Measurements from ENCODE around the gene FES. TPM values are rescaled to one million over a fixed set of nuclear protein-coding genes. Genes with fewer than 3 reads are reported as not detected.
A peak's percentile ranks its signal among the peaks of the same experiment; 100 is the strongest.

FES gene
- total and polyA plus RNA-seq, 10 of the 15 experiments (the other 5 are each of a cell fraction or from before 2014, with no cell fraction given): 0.07 to 23.9 (median 9.9) TPM

DNA sequence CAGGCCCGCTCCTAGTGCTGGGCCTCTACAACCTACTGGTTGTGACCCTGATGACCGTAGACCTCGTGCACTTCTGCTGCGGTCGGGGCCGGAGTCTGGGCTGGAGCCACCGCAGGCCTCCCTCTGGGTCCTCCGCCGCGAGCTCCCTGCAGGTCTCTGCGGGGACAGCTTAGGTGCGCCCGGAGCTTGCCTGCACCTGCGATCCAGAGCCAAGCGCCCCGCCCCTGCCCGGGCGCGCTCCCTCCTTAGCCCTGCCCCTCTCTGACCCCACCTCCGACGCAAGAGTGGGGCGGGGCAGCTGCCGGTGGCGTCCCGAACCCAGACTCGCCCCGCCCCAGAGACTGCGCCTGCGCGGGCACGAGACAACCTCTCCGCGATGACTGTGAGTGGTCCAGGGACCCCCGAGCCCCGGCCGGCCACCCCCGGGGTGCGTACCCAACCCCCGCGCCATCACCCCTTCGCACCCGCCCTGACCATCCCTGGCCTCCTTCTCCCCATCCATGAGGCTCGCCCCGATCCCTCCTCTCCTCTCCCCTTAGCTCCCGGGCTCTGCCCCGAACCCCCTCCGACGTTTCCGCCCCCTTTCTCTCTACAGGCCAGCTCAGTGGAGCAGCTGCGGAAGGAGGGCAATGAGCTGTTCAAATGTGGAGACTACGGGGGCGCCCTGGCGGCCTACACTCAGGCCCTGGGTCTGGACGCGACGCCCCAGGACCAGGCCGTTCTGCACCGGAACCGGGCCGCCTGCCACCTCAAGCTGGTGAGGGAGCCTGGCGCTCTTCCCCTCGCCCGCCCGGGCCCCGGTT, 50.8 kb downstream of the FES start, which contains the start of gene UNC45A:
UNC45A (plus strand) TSS at position 337 of the 803 bp plus-strand sequence; CDS start at position 377, 40 bp downstream.
- ChIA-PET CTCF (interaction anchor here (0.6 to 18.1 kb wide), 35 partner anchors 9 to 863 kb away, joined by 3 to 480 read pairs (median 4); partner anchors contain the start of genes FES, MAN2A2, RCCD1 and VPS33B), POLR2A (interaction anchor here (0.5 to 7.0 kb wide), 15 partner anchors 10 to 933 kb away, joined by 3 to 113 read pairs (median 4); partner anchors contain the start of genes MAN2A2 and RCCD1), SMC1A (ENCODE audit: uncharacterized antibody, unreplicated experiment) (interaction anchor here (0.7 to 9.2 kb wide), 14 partner anchors 11 to 703 kb away, joined by 3 to 225 read pairs (median 4); partner anchors contain the start of genes CRTC3, MAN2A2 and RCCD1), RAD21 (ENCODE audit: unreplicated experiment) (interaction anchor here (0.6 to 7.2 kb wide), 27 partner anchors 9 to 701 kb away, joined by 3 to 193 read pairs (median 4); partner anchors contain the start of genes BLM, CIB1, FES and GDPGP1)
- H4K20me1 ChIP-seq (ENCODE audit: control insufficient read depth, insufficient read depth): no peaks in the 10 kb centered on the region; the same call in 1 of the 2 replicates
- H3K9me3 ChIP-seq (replicated peaks; ENCODE audit: control insufficient read depth, insufficient read depth, low read length): no peaks in the 10 kb centered on the region
- H3K27ac ChIP-seq (ENCODE audit: control insufficient read depth, insufficient read depth): peak within 1 kb of the TSS; percentile 75
- H3K27me3 ChIP-seq (replicated peaks in 1 of 2; ENCODE audit: control insufficient read depth in 2 of 2, insufficient read depth in 2 of 2, low read length in 1 of 2): no peaks in the 10 kb centered on the region
- peak; percentile 80 for ATAC-seq
- H3K4me3 ChIP-seq: peak within 1 kb of the TSS; percentile 79
- H3K9ac ChIP-seq (ENCODE audit: control insufficient read depth, insufficient read depth, low read length): peak within 1 kb of the TSS; percentile 89
- FAIRE-seq: peak; percentile 89
- H3K4me2 ChIP-seq (ENCODE audit: control insufficient read depth, insufficient read depth): peak within 1 kb of the TSS; percentile 91
- intact Hi-C loops (cut with micrococcal nuclease; ENCODE audit: unreplicated experiment) (loop anchor here (1.0 to 10.0 kb wide), 6 partner anchors 19 to 293 kb away; partner anchors contain the start of genes BLM and RCCD1), in situ Hi-C loops (cut with MboI) (no loop called here)
- BruUV-seq (replicated peaks): no TSS peak
- peak; percentile 60 for DNase-seq (ENCODE audit: low read depth, low spot score)
- WGBS (ENCODE audit: insufficient coverage, insufficient replicate concordance, low lambda C conversion rate, missing lambda C conversion rate): under 1% methylated on average over 36 of the region's 65 CpGs
- peak within 1 kb of the TSS; percentile 91 for H2AFZ ChIP-seq (ENCODE audit: control insufficient read depth, low read depth, low read length)
- peaks cover 25% of the 10 kb centered on the region for H3K79me2 ChIP-seq (ENCODE audit: control insufficient read depth, insufficient read depth, low read length)
- H3K36me3 ChIP-seq (ENCODE audit: control insufficient read depth in 2 of 2, insufficient read depth in 2 of 2, low read length in 1 of 2): peaks cover 3 to 5% of the 10 kb centered on the region in 2 experiments; a peak in 3 of 4 replicates
- H3K4me1 ChIP-seq (ENCODE audit: control insufficient read depth, insufficient read depth, low read length): peaks cover 31% of the 10 kb centered on the region
- TF ChIP-seq KDM1A (IDR thresholded peaks at IDR 0.05; ENCODE audit: borderline replicate concordance) (no peak), HDGF (IDR thresholded peaks at IDR 0.05) (peak; percentile 84; the same call in 1 of the 2 replicates), JUND (IDR thresholded peaks at IDR 0.05; ENCODE audit: low read depth, low read length) (no peak), CHD4 (IDR thresholded peaks at IDR 0.05) (no peak), GATAD2B (conservative IDR thresholded peaks at IDR 0.05; ENCODE audit: low read depth) (peak; percentile 6; the same call in 1 of the 2 replicates), BHLHE40 (IDR thresholded peaks at IDR 0.05; ENCODE audit: borderline replicate concordance in 1 of 2, low read depth in 2 of 2, low read length in 1 of 2) (peak; percentile 89 to 97; a peak in 3 of 4 replicates), DPF2 (IDR thresholded peaks at IDR 0.05) (0 out of 2 replicates have a peak, but pooled peaks have one; percentile 27), EED (IDR thresholded peaks at IDR 0.05; ENCODE audit: low read depth) (0 out of 2 replicates have a peak, but pooled peaks have one; percentile 13), NR2F1 (conservative IDR thresholded peaks at IDR 0.05) (peak; percentile 40; the same call in 1 of the 2 replicates), SRF (IDR thresholded peaks at IDR 0.05; ENCODE audit: low read depth in 2 of 2, low read length in 2 of 2) (0 out of 4 replicates have a peak, but pooled peaks of 1 of the 2 experiments have one; percentile 14), EGR1 (IDR thresholded peaks at IDR 0.05; ENCODE audit: borderline replicate concordance in 1 of 2, low read depth in 2 of 2, low read length in 2 of 2) (peak in 1 of 2 experiments; percentile 37; a peak in 1 of 3 replicates), IKZF1 (conservative IDR thresholded peaks at IDR 0.05) (0 out of 2 replicates have a peak, but pooled peaks have one; percentile 28), TCF12 (IDR thresholded peaks at IDR 0.05; ENCODE audit: low read depth, low read length) (0 out of 2 replicates have a peak, but pooled peaks have one; percentile 31), POLR2A (IDR thresholded peaks at IDR 0.05; ENCODE audit: low read depth, low read length) (peak; percentile 75), NRF1 (conservative IDR thresholded peaks at IDR 0.05; ENCODE audit: low read depth, low read length) (peak; percentile 43), NFYB (IDR thresholded peaks at IDR 0.05; ENCODE audit: insufficient read depth, low read depth, low read length) (0 out of 2 replicates have a peak, but pooled peaks have one; percentile 13), MEF2B (IDR thresholded peaks at IDR 0.05; ENCODE audit: partially characterized antibody, poor library complexity, severe bottlenecking) (peak; percentile 40), NBN (IDR thresholded peaks at IDR 0.05) (peak; percentile 72; the same call in 1 of the 2 replicates), MTA2 (IDR thresholded peaks at IDR 0.05; ENCODE audit: low read depth) (peak; percentile 29; the same call in 1 of the 2 replicates), SP1 (IDR thresholded peaks at IDR 0.05; ENCODE audit: low read depth, low read length) (peak; percentile 9)
- TF ChIP-seq, protein P1, sequence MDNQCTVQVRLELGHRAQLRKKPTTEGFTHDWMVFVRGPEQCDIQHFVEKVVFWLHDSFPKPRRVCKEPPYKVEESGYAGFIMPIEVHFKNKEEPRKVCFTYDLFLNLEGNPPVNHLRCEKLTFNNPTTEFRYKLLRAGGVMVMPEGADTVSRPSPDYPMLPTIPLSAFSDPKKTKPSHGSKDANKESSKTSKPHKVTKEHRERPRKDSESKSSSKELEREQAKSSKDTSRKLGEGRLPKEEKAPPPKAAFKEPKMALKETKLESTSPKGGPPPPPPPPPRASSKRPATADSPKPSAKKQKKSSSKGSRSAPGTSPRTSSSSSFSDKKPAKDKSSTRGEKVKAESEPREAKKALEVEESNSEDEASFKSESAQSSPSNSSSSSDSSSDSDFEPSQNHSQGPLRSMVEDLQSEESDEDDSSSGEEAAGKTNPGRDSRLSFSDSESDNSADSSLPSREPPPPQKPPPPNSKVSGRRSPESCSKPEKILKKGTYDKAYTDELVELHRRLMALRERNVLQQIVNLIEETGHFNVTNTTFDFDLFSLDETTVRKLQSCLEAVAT (IDR thresholded peaks at IDR 0.05): peak; percentile 54; the same call in 1 of the 2 replicates
- TF ChIP-seq, protein P2, sequence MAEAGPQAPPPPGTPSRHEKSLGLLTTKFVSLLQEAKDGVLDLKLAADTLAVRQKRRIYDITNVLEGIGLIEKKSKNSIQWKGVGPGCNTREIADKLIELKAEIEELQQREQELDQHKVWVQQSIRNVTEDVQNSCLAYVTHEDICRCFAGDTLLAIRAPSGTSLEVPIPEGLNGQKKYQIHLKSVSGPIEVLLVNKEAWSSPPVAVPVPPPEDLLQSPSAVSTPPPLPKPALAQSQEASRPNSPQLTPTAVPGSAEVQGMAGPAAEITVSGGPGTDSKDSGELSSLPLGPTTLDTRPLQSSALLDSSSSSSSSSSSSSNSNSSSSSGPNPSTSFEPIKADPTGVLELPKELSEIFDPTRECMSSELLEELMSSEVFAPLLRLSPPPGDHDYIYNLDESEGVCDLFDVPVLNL (IDR thresholded peaks at IDR 0.05; ENCODE audit: low read depth, low read length): no peak

All from GM12878 (cell line).